Breast epithelium (tissue), 4 donors: ENCODE measurements around the gene TMEM150C. TPM values are rescaled to one million over a fixed set of nuclear protein-coding genes. Genes with fewer than 3 reads are reported as not detected.

ENCODE experiments used
- DNase-seq, 2 donors: peaks; one replicate each; pipeline ENCODE4 v3.0.0-alpha.2; 2019; ENCODE audit warnings: low spot score in 2 of 2
- H3K27ac ChIP-seq, 2 donors: fragments of 200-600 bp; sonication (generic) in 1 of 2; one replicate each; pipeline ENCODE4 v1.5.1; 2016 to 2019; ENCODE audit warnings: mild to moderate bottlenecking in 1 of 2
- H3K27me3 ChIP-seq, 2 donors: fragments of 200-600 bp; sonication (generic) in 1 of 2; one replicate each; pipeline versions ENCODE4 v1.5.1 to v1.6.0; 2017 to 2019; ENCODE audit warnings: control low read depth in 1 of 2, mild to moderate bottlenecking in 1 of 2
- H3K36me3 ChIP-seq: fragments of 200-600 bp; one replicate; pipeline ENCODE4 v1.5.1; 2019
- H3K4me1 ChIP-seq, 2 donors: fragments of 200-600 bp; sonication (generic); one replicate each; pipeline ENCODE4 v1.5.1; 2016 to 2019; ENCODE audit warnings: control low read depth in 1 of 2
- H3K4me3 ChIP-seq, 3 donors: fragments of 200-600 bp; sonication (generic); 1 replicate in 2 of 3; 2 replicates in 1 of 3; pipeline ENCODE4 v1.5.1; 2016 to 2019; ENCODE audit warnings: mild to moderate bottlenecking in 3 of 3, moderate library complexity in 2 of 3
- H3K9me3 ChIP-seq, 2 donors: fragments of 200-600 bp; sonication (generic) in 1 of 2; one replicate each; pipeline ENCODE4 v1.5.1; 2016 to 2019; ENCODE audit warnings: control low read depth in 1 of 2
- CTCF ChIP-seq, 3 donors: fragments of 450-650 bp; IDR thresholded peaks; one replicate each; pipeline ENCODE4 v1.5.1; 2016 to 2017; ENCODE audit warnings: antibody characterized with exemption in 3 of 3, mild to moderate bottlenecking in 3 of 3, moderate library complexity in 3 of 3
- POLR2A ChIP-seq: fragments of 450-650 bp; IDR thresholded peaks from one replicate; pipeline ENCODE4 v1.6.1; 2016; ENCODE audit warnings: antibody characterized with exemption, mild to moderate bottlenecking, moderate library complexity
- POLR2AphosphoS5 ChIP-seq, 3 donors: sonication (generic); formaldehyde crosslinking; IDR thresholded peaks; one replicate each; pipeline ENCODE4 v1.6.1; 2017; ENCODE audit warnings: antibody characterized with exemption in 3 of 3
- intact Hi-C: fragments of 100-400 bp; cut with DNase I; formaldehyde crosslinking; loops from one replicate; pipeline ENCODE4 v1.15.1; 2023; ENCODE audit warnings: low total_unique reads
- total RNA-seq, 3 donors: library from RNA; depleted of rRNA; stranded (reverse); fragments of >200 nt; gene quantifications; one replicate each; pipeline ENCODE4 v1.1.0, GENCODE V29; 2016

The TMEM150C gene
- total RNA-seq, 3 donors from 2014 or later: 38.3 to 52.1 (median 46.7) TPM

- TF ChIP-seq POLR2AphosphoS5 (IDR thresholded peaks at IDR 0.05) (no peak), POLR2A (no peak), CTCF (IDR thresholded peaks at IDR 0.05) (no peak)
- no peaks in the 10 kb centered on the region for H3K9me3 ChIP-seq
- DNase-seq: no peak
- H3K4me1 ChIP-seq: no peaks in the 10 kb centered on the region
- intact Hi-C loops: no loop called here
- H3K36me3 ChIP-seq: no peaks in the 10 kb centered on the region
- H3K27me3 ChIP-seq: no peaks in the 10 kb centered on the region
- no peak overlapping the region for H3K27ac ChIP-seq
- no peak overlapping the region for H3K4me3 ChIP-seq
These were observed 91.9 kb downstream of the TMEM150C start for GRCh38 chr4:82469791-82470345.

GRCh38 chr4:82467471-82467870 is 94.3 kb downstream of the TMEM150C start:
- Histone ChIP-seq H3K4me3 (no peak overlapping the region), H3K36me3 (no peaks in the 10 kb centered on the region), H3K27me3 (no peaks in the 10 kb centered on the region), H3K9me3 (no peaks in the 10 kb centered on the region), H3K27ac (no peak overlapping the region), H3K4me1 (no peaks in the 10 kb centered on the region)
- TF ChIP-seq CTCF (IDR thresholded peaks at IDR 0.05): no peak
- TF ChIP-seq POLR2A: no peak
- TF ChIP-seq POLR2AphosphoS5 (IDR thresholded peaks at IDR 0.05): no peak
- intact Hi-C loops: no loop called here
- no peak for DNase-seq

- Histone ChIP-seq H3K9me3 (no peaks in the 10 kb centered on the region), H3K36me3 (no peaks in the 10 kb centered on the region), H3K27ac (no peak overlapping the region), H3K4me1 (no peaks in the 10 kb centered on the region), H3K4me3 (no peak overlapping the region), H3K27me3 (no peaks in the 10 kb centered on the region)
- intact Hi-C loops: no loop called here
- no peak for TF ChIP-seq POLR2A
- TF ChIP-seq POLR2AphosphoS5 (IDR thresholded peaks at IDR 0.05): no peak
- no peak for TF ChIP-seq CTCF (IDR thresholded peaks at IDR 0.05)
- no peak for DNase-seq
These were observed 98.6 kb downstream of the TMEM150C start for GRCh38 chr4:82463221-82463620.

- Histone ChIP-seq H3K9me3 (no peaks in the 10 kb centered on the region), H3K4me1 (no peaks in the 10 kb centered on the region), H3K27ac (peak overlapping the region in 1 of 2 donors; percentile 30), H3K27me3 (no peaks in the 10 kb centered on the region), H3K36me3 (no peaks in the 10 kb centered on the region), H3K4me3 (no peak overlapping the region)
- TF ChIP-seq POLR2A (no peak), POLR2AphosphoS5 (IDR thresholded peaks at IDR 0.05) (peak; percentile 46 to 75 (median 73)), CTCF (IDR thresholded peaks at IDR 0.05) (peak; percentile 27 to 66 (median 61))
- peak; percentile 86 to 90 for DNase-seq
- intact Hi-C loops: no loop called here
These were observed 99.4 kb downstream of the TMEM150C start for GRCh38 chr4:82462415-82462831.

GRCh38 chr4:82461710-82462109 is 100.1 kb downstream of the TMEM150C start:
- Histone ChIP-seq H3K9me3 (no peaks in the 10 kb centered on the region), H3K4me3 (no peak overlapping the region), H3K4me1 (no peaks in the 10 kb centered on the region), H3K27ac (no peak overlapping the region), H3K36me3 (no peaks in the 10 kb centered on the region), H3K27me3 (no peaks in the 10 kb centered on the region)
- TF ChIP-seq CTCF (IDR thresholded peaks at IDR 0.05) (no peak), POLR2A (no peak), POLR2AphosphoS5 (IDR thresholded peaks at IDR 0.05) (no peak)
- intact Hi-C loops: no loop called here
- no peak for DNase-seq
